ENCODE results near the gene CNGB1.

The CNGB1 gene

DNA sequence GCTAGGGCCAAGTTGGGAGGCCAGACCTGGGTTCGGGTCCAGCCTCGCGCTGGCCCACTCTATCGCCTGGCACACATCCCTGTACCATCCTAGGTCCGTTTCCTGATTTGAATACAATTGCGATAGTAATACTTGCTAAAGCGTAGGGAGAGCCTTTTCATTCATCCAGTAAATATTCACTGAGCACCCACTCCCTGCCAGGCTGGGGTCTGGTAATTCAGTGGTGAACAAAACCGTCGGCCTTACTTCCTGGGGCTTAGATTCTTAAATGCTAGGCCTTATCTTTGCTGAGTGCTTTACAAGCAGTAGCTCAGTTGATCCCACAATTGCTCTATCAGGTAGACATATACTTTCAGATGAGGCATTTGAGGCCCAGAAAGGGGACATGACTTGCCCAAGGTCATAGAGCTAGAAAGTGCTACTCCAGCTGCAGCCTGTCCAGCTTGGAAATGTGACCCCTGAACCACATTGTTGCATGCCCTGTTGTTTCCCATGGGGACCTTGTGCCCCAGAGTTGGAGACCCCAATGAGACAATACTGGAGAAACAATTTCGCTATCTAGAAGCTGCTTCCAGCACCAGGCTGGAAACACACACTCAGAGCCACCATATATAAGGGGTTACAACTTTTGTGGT, 31.0 kb upstream of the CNGB1 start:
- Histone ChIP-seq H3K27me3 (ENCODE audit: control insufficient read depth, insufficient read depth, low read length) (no peaks in the 10 kb centered on the region), H3K4me3 (ENCODE audit: low read depth, low read length) (peak overlapping the region; percentile 80), H3K4me1 (ENCODE audit: control insufficient read depth, insufficient read depth, low read length) (no peaks in the 10 kb centered on the region), H3K36me3 (ENCODE audit: control insufficient read depth, insufficient read depth, low read length) (peaks cover 19% of the 10 kb centered on the region), H3K9ac (ENCODE audit: low read depth, low read length) (no peak overlapping the region), H3K9me3 (ENCODE audit: control insufficient read depth, insufficient read depth, low read length) (no peaks in the 10 kb centered on the region)

GRCh38 chr16:58000706-58001676, 30.1 kb upstream of the CNGB1 start, which contains the start of gene USB1:
TSS of gene USB1 (plus strand) at chr16:58001407. CDS start at chr16:58001484, 77 bp downstream.
- H3K9ac ChIP-seq (ENCODE audit: low read depth, low read length) = peak within 1 kb of the TSS; percentile 54
- H3K9me3 ChIP-seq (ENCODE audit: control insufficient read depth, insufficient read depth, low read length) = no peaks in the 10 kb centered on the region
- no peaks in the 10 kb centered on the region for H3K27me3 ChIP-seq (ENCODE audit: control insufficient read depth, insufficient read depth, low read length)
- no peaks in the 10 kb centered on the region for H3K4me1 ChIP-seq (ENCODE audit: control insufficient read depth, insufficient read depth, low read length)
- peaks cover 28% of the 10 kb centered on the region for H3K36me3 ChIP-seq (ENCODE audit: control insufficient read depth, insufficient read depth, low read length)
- H3K4me3 ChIP-seq (ENCODE audit: low read depth, low read length) = peak within 1 kb of the TSS; percentile 80

DNA sequence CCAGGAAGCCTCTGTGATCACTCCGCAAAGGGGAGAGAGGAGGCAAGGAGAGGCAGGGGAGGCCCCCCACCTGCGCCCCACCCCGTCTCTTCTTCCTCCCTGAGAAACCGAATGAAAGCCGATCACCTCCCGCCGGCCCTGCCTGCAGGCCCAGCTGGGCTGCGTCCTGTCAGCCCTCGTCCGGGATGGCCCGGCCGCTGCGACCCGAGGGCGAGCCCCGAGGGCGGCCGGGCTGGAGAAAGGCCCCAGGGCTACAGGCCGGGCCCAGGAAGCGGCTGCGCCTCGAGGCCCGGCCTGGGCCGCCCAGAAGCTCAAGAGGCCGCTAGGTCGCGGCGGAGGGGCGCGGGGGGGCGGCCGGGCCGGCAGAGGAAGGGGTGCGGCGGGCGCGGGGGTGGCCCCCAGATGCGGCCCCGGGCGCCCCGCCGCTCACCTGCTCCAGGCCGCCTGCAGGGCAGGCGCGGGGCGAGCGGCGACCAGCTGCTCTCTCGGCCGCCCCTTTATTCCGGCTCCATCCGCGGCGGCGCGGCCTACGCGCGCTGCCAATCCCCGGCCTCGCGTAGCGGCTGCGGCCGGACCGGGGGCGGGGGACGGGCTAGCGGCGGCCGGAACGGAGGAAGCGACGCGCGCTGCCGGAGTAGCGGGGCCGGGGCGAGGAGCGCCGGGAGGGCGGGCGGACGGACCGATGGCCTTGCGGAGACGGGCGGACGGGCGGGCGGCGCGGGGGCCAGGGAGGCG, 29.2 kb upstream of the CNGB1 start, which contains the start of gene ZNF319:
Gene ZNF319, minus strand, starts transcription at position 702 of the 735 bp plus-strand sequence. CDS start 2,407 bp downstream, outside the sequence.
- H3K9ac ChIP-seq (ENCODE audit: low read depth, low read length) = peak within 1 kb of the TSS; percentile 54
- H3K4me3 ChIP-seq (ENCODE audit: low read depth, low read length) = peak within 1 kb of the TSS; percentile 80
- H3K27me3 ChIP-seq (ENCODE audit: control insufficient read depth, insufficient read depth, low read length) = no peaks in the 10 kb centered on the region
- H3K4me1 ChIP-seq (ENCODE audit: control insufficient read depth, insufficient read depth, low read length) = no peaks in the 10 kb centered on the region
- H3K36me3 ChIP-seq (ENCODE audit: control insufficient read depth, insufficient read depth, low read length) = peaks cover 28% of the 10 kb centered on the region
- H3K9me3 ChIP-seq (ENCODE audit: control insufficient read depth, insufficient read depth, low read length) = no peaks in the 10 kb centered on the region

DNA sequence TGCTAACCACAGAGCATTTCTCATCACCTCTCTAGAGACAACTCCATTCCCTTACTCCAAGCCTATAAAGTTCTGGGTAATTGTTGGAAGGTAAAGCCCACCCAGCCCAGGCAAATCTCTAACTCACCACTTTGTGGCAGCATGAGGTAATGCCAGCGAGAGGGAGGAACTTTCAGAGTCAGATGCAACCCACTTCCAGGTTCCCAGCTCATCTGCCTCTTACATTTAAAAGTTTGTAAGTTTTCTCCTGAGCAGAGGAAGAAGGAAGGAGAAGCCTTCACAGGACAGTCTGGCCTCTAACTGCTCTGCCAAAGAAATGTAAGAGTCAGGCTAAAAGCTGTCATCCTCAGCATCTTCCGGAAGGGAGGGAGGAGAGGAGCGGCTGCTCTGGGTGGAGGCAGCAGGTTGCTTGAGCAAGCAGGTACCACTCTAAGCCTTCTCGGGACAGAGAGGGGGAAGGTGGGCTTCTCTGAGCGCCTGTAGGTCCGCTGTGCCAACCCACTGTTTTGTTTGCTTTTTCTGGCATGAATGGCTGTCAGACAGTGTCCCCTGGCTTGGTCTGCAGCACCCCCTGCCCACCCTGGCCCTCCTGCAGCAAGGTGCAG, 28.5 kb upstream of the CNGB1 start:
- H3K9ac ChIP-seq (ENCODE audit: low read depth, low read length) = no peak overlapping the region
- peak overlapping the region; percentile 53 for H3K4me3 ChIP-seq (ENCODE audit: low read depth, low read length)
- H3K36me3 ChIP-seq (ENCODE audit: control insufficient read depth, insufficient read depth, low read length) = peaks cover 25% of the 10 kb centered on the region
- H3K4me1 ChIP-seq (ENCODE audit: control insufficient read depth, insufficient read depth, low read length) = no peaks in the 10 kb centered on the region
- no peaks in the 10 kb centered on the region for H3K9me3 ChIP-seq (ENCODE audit: control insufficient read depth, insufficient read depth, low read length)
- H3K27me3 ChIP-seq (ENCODE audit: control insufficient read depth, insufficient read depth, low read length) = no peaks in the 10 kb centered on the region

- Histone ChIP-seq H3K4me1 (ENCODE audit: control insufficient read depth, insufficient read depth, low read length) (no peaks in the 10 kb centered on the region), H3K9me3 (ENCODE audit: control insufficient read depth, insufficient read depth, low read length) (no peaks in the 10 kb centered on the region), H3K36me3 (ENCODE audit: control insufficient read depth, insufficient read depth, low read length) (peaks cover 24% of the 10 kb centered on the region), H3K4me3 (ENCODE audit: low read depth, low read length) (no peak overlapping the region), H3K9ac (ENCODE audit: low read depth, low read length) (no peak overlapping the region), H3K27me3 (ENCODE audit: control insufficient read depth, insufficient read depth, low read length) (no peaks in the 10 kb centered on the region)
These were observed 28.1 kb upstream of the CNGB1 start for GRCh38 chr16:57998992-57999365.

GRCh38 chr16:57998486-57998885, 27.6 kb upstream of the CNGB1 start:
- H3K27me3 ChIP-seq (ENCODE audit: control insufficient read depth, insufficient read depth, low read length) = no peaks in the 10 kb centered on the region
- no peak overlapping the region for H3K9ac ChIP-seq (ENCODE audit: low read depth, low read length)
- no peaks in the 10 kb centered on the region for H3K4me1 ChIP-seq (ENCODE audit: control insufficient read depth, insufficient read depth, low read length)
- H3K4me3 ChIP-seq (ENCODE audit: low read depth, low read length) = no peak overlapping the region
- H3K9me3 ChIP-seq (ENCODE audit: control insufficient read depth, insufficient read depth, low read length) = no peaks in the 10 kb centered on the region
- H3K36me3 ChIP-seq (ENCODE audit: control insufficient read depth, insufficient read depth, low read length) = peaks cover 24% of the 10 kb centered on the region

DNA sequence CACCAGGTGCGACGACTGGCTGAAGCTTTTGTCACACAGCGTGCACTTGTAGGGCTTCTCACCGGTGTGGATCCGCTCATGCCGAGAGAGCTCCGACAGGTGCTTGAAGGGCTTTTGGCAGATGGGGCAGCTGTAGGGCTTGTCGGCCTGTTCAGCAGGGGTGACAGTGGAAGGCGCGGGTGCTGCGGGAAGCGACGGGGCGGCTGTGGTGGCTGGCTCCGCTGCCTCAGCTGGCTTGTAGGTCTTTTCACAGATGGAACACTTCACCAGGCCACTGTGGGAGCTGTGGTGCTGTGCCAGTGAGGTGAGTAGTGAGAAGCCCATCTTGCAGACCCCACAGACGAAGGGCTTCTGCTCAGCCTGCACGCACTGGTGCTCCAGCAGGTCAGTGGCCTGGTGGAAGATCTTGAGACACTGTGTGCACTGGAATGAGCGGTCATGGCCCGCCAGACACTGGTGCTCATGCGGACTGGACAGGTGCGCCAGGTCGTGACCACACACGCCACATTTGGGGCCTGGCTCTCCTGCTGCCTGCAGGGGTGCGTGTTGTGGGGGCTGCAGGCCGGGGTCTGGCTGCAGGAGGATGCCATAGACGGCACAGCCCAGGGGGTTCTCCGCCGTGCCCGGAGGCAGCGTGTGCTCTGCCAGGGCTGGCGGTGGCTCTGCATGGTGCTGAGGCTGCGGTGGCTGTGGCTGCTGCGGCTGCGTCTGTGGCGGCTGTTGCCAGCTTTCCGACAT, 26.8 kb upstream of the CNGB1 start:
- no peaks in the 10 kb centered on the region for H3K27me3 ChIP-seq (ENCODE audit: control insufficient read depth, insufficient read depth, low read length)
- H3K36me3 ChIP-seq (ENCODE audit: control insufficient read depth, insufficient read depth, low read length) = peaks cover 22% of the 10 kb centered on the region
- no peak overlapping the region for H3K4me3 ChIP-seq (ENCODE audit: low read depth, low read length)

GRCh38 chr16:57997176-57997527, 26.2 kb upstream of the CNGB1 start:
- H3K27me3 ChIP-seq (ENCODE audit: control insufficient read depth, insufficient read depth, low read length) = no peaks in the 10 kb centered on the region
- no peaks in the 10 kb centered on the region for H3K9me3 ChIP-seq (ENCODE audit: control insufficient read depth, insufficient read depth, low read length)
- H3K36me3 ChIP-seq (ENCODE audit: control insufficient read depth, insufficient read depth, low read length) = peaks cover 21% of the 10 kb centered on the region
- no peak overlapping the region for H3K9ac ChIP-seq (ENCODE audit: low read depth, low read length)
- H3K4me1 ChIP-seq (ENCODE audit: control insufficient read depth, insufficient read depth, low read length) = no peaks in the 10 kb centered on the region
- H3K4me3 ChIP-seq (ENCODE audit: low read depth, low read length) = no peak overlapping the region

More for the DNA sequence above, 26.8 kb upstream of the CNGB1 start:
- Histone ChIP-seq H3K4me1 (ENCODE audit: control insufficient read depth, insufficient read depth, low read length) (no peaks in the 10 kb centered on the region), H3K9me3 (ENCODE audit: control insufficient read depth, insufficient read depth, low read length) (no peaks in the 10 kb centered on the region), H3K9ac (ENCODE audit: low read depth, low read length) (no peak overlapping the region)

GRCh38 chr16:57996406-57997175, 25.7 kb upstream of the CNGB1 start:
- Histone ChIP-seq H3K9ac (ENCODE audit: low read depth, low read length) (no peak overlapping the region), H3K4me3 (ENCODE audit: low read depth, low read length) (no peak overlapping the region), H3K27me3 (ENCODE audit: control insufficient read depth, insufficient read depth, low read length) (no peaks in the 10 kb centered on the region), H3K36me3 (ENCODE audit: control insufficient read depth, insufficient read depth, low read length) (peaks cover 21% of the 10 kb centered on the region), H3K4me1 (ENCODE audit: control insufficient read depth, insufficient read depth, low read length) (no peaks in the 10 kb centered on the region), H3K9me3 (ENCODE audit: control insufficient read depth, insufficient read depth, low read length) (no peaks in the 10 kb centered on the region)

DNA sequence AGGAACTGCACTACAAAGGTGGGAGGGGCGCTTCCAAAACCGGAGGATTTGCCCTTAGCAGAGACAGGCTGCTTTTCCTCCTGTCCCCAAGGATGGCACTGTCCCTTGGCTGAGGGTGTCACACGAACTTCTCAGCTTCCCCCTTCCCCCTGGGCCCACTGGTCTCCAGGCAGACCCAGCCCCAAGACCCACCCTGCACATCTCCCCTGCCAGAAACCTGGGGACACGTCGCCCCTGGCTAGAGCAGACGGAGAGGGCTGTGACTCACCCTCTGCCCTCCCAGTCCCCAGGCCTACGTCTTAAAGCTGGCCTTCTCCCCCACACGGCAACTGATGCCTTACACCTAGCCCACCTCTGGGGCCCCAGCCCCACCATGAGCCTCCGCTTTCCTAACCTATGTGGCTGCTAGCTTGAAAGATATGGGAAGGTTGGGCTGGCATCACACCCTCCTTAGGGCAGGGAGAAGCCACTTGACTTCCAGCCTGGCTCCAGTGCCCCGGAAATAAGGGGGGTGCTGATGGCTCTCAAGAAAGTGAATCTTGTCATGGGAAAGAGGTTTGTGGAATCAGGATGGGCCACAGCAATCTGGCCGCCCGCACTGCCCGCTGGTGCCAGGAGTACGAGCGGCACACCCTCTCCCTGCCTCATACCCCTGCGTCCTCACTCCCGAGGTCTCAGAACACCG, 24.9 kb upstream of the CNGB1 start:
- H3K9ac ChIP-seq (ENCODE audit: low read depth, low read length) = no peak overlapping the region
- H3K4me3 ChIP-seq (ENCODE audit: low read depth, low read length) = no peak overlapping the region
- no peaks in the 10 kb centered on the region for H3K9me3 ChIP-seq (ENCODE audit: control insufficient read depth, insufficient read depth, low read length)
- H3K27me3 ChIP-seq (ENCODE audit: control insufficient read depth, insufficient read depth, low read length) = no peaks in the 10 kb centered on the region
- no peaks in the 10 kb centered on the region for H3K4me1 ChIP-seq (ENCODE audit: control insufficient read depth, insufficient read depth, low read length)
- H3K36me3 ChIP-seq (ENCODE audit: control insufficient read depth, insufficient read depth, low read length) = peaks cover 21% of the 10 kb centered on the region

All from iPS-15b (cell line).